H1 (cell line): ENCODE measurements around the gene FXR2. TPM values are rescaled to one million over a fixed set of nuclear protein-coding genes. Genes with fewer than 3 reads are reported as not detected.

ENCODE experiments used
- CTCF ChIA-PET: fragments of 300-600 bp; sonication (Branson Sonifier 250); formaldehyde crosslinking; loops from one replicate; lab custom pipeline; 2021; ENCODE audit not compliant: partially characterized antibody; lab: Charles Lee
- POLR2A ChIA-PET: fragments of 300-600 bp; sonication (Branson Sonifier 250); formaldehyde crosslinking; loops from one replicate; lab custom pipeline; 2021; ENCODE audit warnings: inconsistent platforms; ENCODE audit not compliant: partially characterized antibody; lab: Charles Lee
- DNase-seq, 2 experiments: peaks; one replicate each; pipeline versions ENCODE4 v3.0.0 to v3.0.0-alpha.2; 2010 to 2022; ENCODE audit warnings: low spot score in 2 of 2, low read depth in 1 of 2, mixed read lengths in 1 of 2
- FAIRE-seq: peaks from 2 replicates; lab custom pipeline; 2011; peaks lifted over from hg19 to GRCh38; lab: Jason Lieb, UNC
- H2AFZ ChIP-seq: 2 replicates; pipeline ENCODE4 v1.8.1; 2012; ENCODE audit warnings: low read length, inconsistent platforms
- H2AK5ac ChIP-seq: 2 replicates; pipeline ENCODE4 v1.6.1; 2013; ENCODE audit warnings: low read depth, low read length
- H2BK120ac ChIP-seq: replicated peaks from 2 replicates; pipeline ENCODE3; 2013; ENCODE audit warnings: low read depth, low read length, inconsistent platforms
- H2BK12ac ChIP-seq: 2 replicates; pipeline ENCODE4 v1.6.1; 2013; ENCODE audit warnings: low read depth, low read length
- H2BK15ac ChIP-seq: 2 replicates; pipeline ENCODE4 v1.6.1; 2013; ENCODE audit warnings: low read length
- H2BK20ac ChIP-seq: 2 replicates; pipeline ENCODE4 v1.6.1; 2013; ENCODE audit warnings: low read length
- H2BK5ac ChIP-seq: 2 replicates; pipeline ENCODE4 v1.6.1; 2013; ENCODE audit warnings: low read depth, low read length
- H3K14ac ChIP-seq: 2 replicates; pipeline ENCODE4 v1.6.1; 2013; ENCODE audit warnings: inconsistent platforms; ENCODE audit not compliant: insufficient read length
- H3K18ac ChIP-seq: 2 replicates; pipeline ENCODE4 v1.6.1; 2013; ENCODE audit warnings: low read length; ENCODE audit errors: extremely low read depth
- H3K23ac ChIP-seq: 2 replicates; pipeline ENCODE4 v1.6.1; 2013; ENCODE audit warnings: inconsistent platforms; ENCODE audit not compliant: insufficient read length
- H3K23me2 ChIP-seq: 2 replicates; pipeline ENCODE4 v1.6.1; 2013; ENCODE audit warnings: low read depth, low read length
- H3K27ac ChIP-seq: 2 replicates; pipeline ENCODE4 v1.6.1; 2011; ENCODE audit warnings: low read depth, low read length, inconsistent platforms
- H3K27me3 ChIP-seq, 4 experiments: replicated peaks in 1 of 4; 1 replicate in 1 of 4; 2 replicates in 3 of 4; pipeline versions ENCODE4 v1.6.1 to v1.8.1; 2011 to 2013; ENCODE audit warnings: low read length in 3 of 4, mild to moderate bottlenecking in 3 of 4, inconsistent platforms in 2 of 4, mixed read lengths in 2 of 4, moderate library complexity in 1 of 4; ENCODE audit not compliant: control insufficient read depth in 3 of 4, insufficient read depth in 3 of 4; ENCODE audit errors: extremely low read depth in 1 of 4
- H3K36me3 ChIP-seq, 4 experiments: 2 replicates each; pipeline versions ENCODE4 v1.6.1 to v1.8.1; 2011 to 2013; ENCODE audit warnings: mild to moderate bottlenecking in 4 of 4, low read length in 3 of 4, moderate library complexity in 2 of 4, control low read depth in 1 of 4, inconsistent platforms in 1 of 4; ENCODE audit not compliant: insufficient read depth in 4 of 4, control insufficient read depth in 2 of 4
- H3K4ac ChIP-seq: replicated peaks from 2 replicates; pipeline ENCODE3; 2013; ENCODE audit warnings: low read length, low read depth, mixed read lengths, inconsistent platforms; ENCODE audit not compliant: insufficient read length
- H3K4me1 ChIP-seq, 4 experiments: replicated peaks in 1 of 4; 1 replicate in 1 of 4; 2 replicates in 3 of 4; pipeline versions ENCODE4 v1.6.1 to v1.8.1; 2011 to 2013; ENCODE audit warnings: low read length in 3 of 4, inconsistent platforms in 2 of 4, mixed read lengths in 1 of 4; ENCODE audit not compliant: insufficient read depth in 4 of 4, control insufficient read depth in 3 of 4
- H3K4me2 ChIP-seq, 2 experiments: 2 replicates each; pipeline versions ENCODE4 v1.6.1 to v1.8.1; 2011 to 2013; ENCODE audit warnings: low read depth in 2 of 2, low read length in 2 of 2, control low read depth in 1 of 2, inconsistent platforms in 1 of 2, mild to moderate bottlenecking in 1 of 2; ENCODE audit not compliant: insufficient read depth in 1 of 2
- H3K4me3 ChIP-seq, 4 experiments: fragments of 200-600, 300-600 bp in 1 of 4; sonication (generic), shearing (Covaris generic), sonication (Bioruptor Twin) in 1 of 4; 2 replicates each; pipeline versions ENCODE4 v1.5.1 to v1.8.1; 2011 to 2016; ENCODE audit warnings: low read length in 4 of 4, low read depth in 3 of 4, control low read depth in 2 of 4, inconsistent platforms in 2 of 4, mild to moderate bottlenecking in 2 of 4, mixed read lengths in 1 of 4, moderate library complexity in 1 of 4; ENCODE audit not compliant: insufficient read depth in 2 of 4; ENCODE audit errors: extremely low read depth in 1 of 4
- H3K56ac ChIP-seq: replicated peaks from 2 replicates; pipeline ENCODE3; 2013; ENCODE audit warnings: low read depth, mild to moderate bottlenecking, mixed read lengths, low read length, inconsistent platforms; ENCODE audit not compliant: insufficient read length
- H3K79me1 ChIP-seq: 2 replicates; pipeline ENCODE4 v1.6.1; 2013; ENCODE audit warnings: low read depth, low read length, control low read depth
- H3K79me2 ChIP-seq, 2 experiments: 2 replicates each; pipeline versions ENCODE4 v1.6.1 to v1.8.1; 2012 to 2013; ENCODE audit warnings: low read length in 2 of 2, mild to moderate bottlenecking in 2 of 2, inconsistent platforms in 1 of 2; ENCODE audit not compliant: insufficient read depth in 2 of 2, control insufficient read depth in 1 of 2
- H3K9ac ChIP-seq, 4 experiments: replicated peaks in 1 of 4; 1 replicate in 1 of 4; 2 replicates in 3 of 4; pipeline versions ENCODE4 v1.6.1 to v1.8.1; 2011 to 2013; ENCODE audit warnings: low read depth in 3 of 4, low read length in 3 of 4, control low read depth in 2 of 4, mild to moderate bottlenecking in 2 of 4, moderate library complexity in 2 of 4, inconsistent platforms in 1 of 4; ENCODE audit errors: extremely low read depth in 1 of 4
- H3K9me3 ChIP-seq, 2 experiments: 2 replicates each; pipeline versions ENCODE4 v1.6.1 to v1.8.1; 2012 to 2013; ENCODE audit warnings: mild to moderate bottlenecking in 2 of 2, moderate library complexity in 2 of 2, control low read depth in 1 of 2, inconsistent platforms in 1 of 2, low read depth in 1 of 2, low read length in 1 of 2, mixed read lengths in 1 of 2; ENCODE audit not compliant: insufficient read depth in 2 of 2
- H4K20me1 ChIP-seq, 2 experiments: replicated peaks in 1 of 2; 2 replicates each; pipeline versions ENCODE3 to v1.8.1; 2011 to 2013; ENCODE audit warnings: inconsistent platforms in 2 of 2, low read length in 2 of 2, mild to moderate bottlenecking in 1 of 2; ENCODE audit not compliant: insufficient read depth in 2 of 2, control insufficient read depth in 1 of 2
- H4K5ac ChIP-seq: 2 replicates; pipeline ENCODE4 v1.6.1; 2013; ENCODE audit warnings: low read length, low read depth, mixed read lengths, inconsistent platforms; ENCODE audit not compliant: insufficient read length
- H4K8ac ChIP-seq: 2 replicates; pipeline ENCODE4 v1.8.0; 2013; ENCODE audit warnings: mild to moderate bottlenecking, moderate library complexity, low read length, inconsistent platforms; ENCODE audit not compliant: insufficient read depth; ENCODE audit errors: extremely low read depth
- H4K91ac ChIP-seq: replicated peaks from 2 replicates; pipeline ENCODE3; 2013; ENCODE audit warnings: low read length, mixed read lengths, inconsistent platforms; ENCODE audit not compliant: insufficient read length
- ATF2 ChIP-seq: IDR thresholded peaks from 2 replicates; pipeline ENCODE4 v1.6.1; 2012; ENCODE audit warnings: low read length, inconsistent platforms
- CEBPB ChIP-seq: IDR thresholded peaks from 2 replicates; pipeline ENCODE4 v1.6.1; 2012; ENCODE audit warnings: low read depth, low read length
- CTBP2 ChIP-seq: IDR thresholded peaks from 2 replicates; pipeline ENCODE4 v1.7.0; 2011; ENCODE audit warnings: borderline replicate concordance, mild to moderate bottlenecking, moderate library complexity, mixed read lengths, low read length; ENCODE audit not compliant: insufficient read depth, insufficient read length
- E2F6 ChIP-seq: IDR thresholded peaks from 2 replicates; pipeline ENCODE4 v1.6.1; 2012; ENCODE audit warnings: inconsistent platforms
- MAX ChIP-seq: IDR thresholded peaks from 2 replicates; pipeline ENCODE4 v1.6.1; 2012; ENCODE audit warnings: inconsistent platforms
- NANOG ChIP-seq: IDR thresholded peaks from 2 replicates; pipeline ENCODE4 v1.6.1; 2011; ENCODE audit warnings: low read length, low read depth, mild to moderate bottlenecking, inconsistent platforms; ENCODE audit not compliant: insufficient read depth, poor library complexity, severe bottlenecking
- RAD21 ChIP-seq, 2 experiments: IDR thresholded peaks in 1 of 2; conservative IDR thresholded peaks in 1 of 2; 2 replicates each; pipeline ENCODE4 v1.6.1; 2011; ENCODE audit warnings: low read depth in 2 of 2, low read length in 2 of 2, improper control_type of control experiment in 1 of 2, inconsistent platforms in 1 of 2, mild to moderate bottlenecking in 1 of 2, moderate library complexity in 1 of 2
- WGBS, 2 experiments: shearing (Covaris generic) in 1 of 2; methylation state at CpG; one replicate each; pipeline versions ENCODE4 v1.1.6 to v1.1.7; 2013 to 2015; ENCODE audit warnings: low lambda C conversion rate in 2 of 2, mixed read lengths in 2 of 2, inconsistent platforms in 1 of 2, low coverage in 1 of 2, missing lambda C conversion rate in 1 of 2; ENCODE audit not compliant: insufficient replicate concordance in 2 of 2, insufficient coverage in 1 of 2, insufficient read length in 1 of 2; ENCODE audit errors: extremely low coverage in 1 of 2, missing lambda C conversion rate in 1 of 2; 5-methylcytosine and 5-hydroxymethylcytosine counted together
- polyA plus RNA-seq, 7 experiments: library from polyadenylated mRNA; depleted of rRNA in 3 of 7; stranded (reverse) in 5 of 7; unstranded in 2 of 7; fragments of >200 nt in 5 of 7; fragments of 200-250 nt in 2 of 7; gene quantifications; 1 replicate in 5 of 7; 2 replicates in 1 of 7; 4 replicates in 1 of 7; pipeline versions ENCODE4 v1.2.1 to v1.2.3, GENCODE V29; 2011 to 2013; ENCODE audit warnings: missing spikeins in 2 of 7, mixed read lengths in 2 of 7
- total RNA-seq: library from RNA; stranded (reverse); fragmentation: NEBNext Ultra II Directional; extraction: Animal tissue kit (Norgen Biotek cat#: 25700); gene quantifications from 2 replicates; pipeline ENCODE4 v1.2.1, GENCODE V29; 2021

Gene FXR2
- total and polyA plus RNA-seq, 2 of the 8 experiments (the other 6 are each of a cell fraction or from before 2014, with no cell fraction given) = 26.2 to 44.0 TPM

- POLR2A ChIA-PET = interaction anchor here (0.9 to 37.5 kb wide), 3 partner anchors 27 to 149 kb away, joined by 3 to 1144 read pairs (median 3); partner anchors contain the start of genes CD68, MPDU1, POLR2A and SOX15
- peak in 1 of 2 experiments; percentile 54 for DNase-seq
- TF ChIP-seq MAX (peak; percentile 42; the same call in 1 of the 2 replicates), RAD21 (IDR thresholded peaks at IDR 0.05 in 1 of 2, conservative IDR thresholded peaks at IDR 0.05 in 1 of 2; ENCODE audit: low read depth in 2 of 2, low read length in 2 of 2) (peak in 1 of 2 experiments; percentile 26; a peak in 1 of 4 replicates), ATF2 (no peak), CTBP2 (no peak), E2F6 (no peak), NANOG (no peak), CEBPB (no peak)
These were observed 59.3 kb downstream of the FXR2 start for GRCh38 chr17:7555320-7555948.

More at GRCh38 chr17:7555320-7555948, 59.3 kb downstream of the FXR2 start:
- CTCF ChIA-PET = interaction anchor here (0.5 to 12.7 kb wide), 10 partner anchors 8 to 210 kb away, joined by 3 to 251 read pairs (median 3); partner anchors contain the start of gene SOX15
- H4K20me1 ChIP-seq = peaks cover 0 to 3% of the 10 kb centered on the region in 2 experiments
- no peaks in the 10 kb centered on the region for H3K79me2 ChIP-seq
- no peak for FAIRE-seq
- no peaks in the 10 kb centered on the region for H3K79me1 ChIP-seq
- H3K23ac ChIP-seq = no peak overlapping the region
- H3K18ac ChIP-seq = no peak overlapping the region; the same call in 1 of the 2 replicates
- no peak overlapping the region for H3K4ac ChIP-seq
- H4K8ac ChIP-seq = no peak overlapping the region
- peak overlapping the region in 1 of 4 experiments; percentile 12; a peak in 2 of 7 replicates for H3K9ac ChIP-seq
- peak overlapping the region; percentile 40; the same call in 1 of the 2 replicates for H2BK20ac ChIP-seq
- H4K91ac ChIP-seq = no peak overlapping the region
- WGBS, 2 experiments = 74% methylated on average over 10 of the region's 10 CpGs; no CpG with 5 or more reads in 1 of the 2 experiments
- H4K5ac ChIP-seq = no peak overlapping the region
- no peaks in the 10 kb centered on the region for H3K27me3 ChIP-seq
- no peak overlapping the region for H2AK5ac ChIP-seq
- no peak overlapping the region for H3K14ac ChIP-seq
- H2BK5ac ChIP-seq = no peak overlapping the region
- H3K4me3 ChIP-seq = no peak overlapping the region
- no peak overlapping the region for H3K56ac ChIP-seq
- H3K36me3 ChIP-seq = no peaks in the 10 kb centered on the region
- no peak overlapping the region for H3K27ac ChIP-seq
- H2BK120ac ChIP-seq = no peak overlapping the region
- no peak overlapping the region for H2BK15ac ChIP-seq
- H3K23me2 ChIP-seq = no peaks in the 10 kb centered on the region
- H2AFZ ChIP-seq = peak overlapping the region; percentile 13; the same call in 1 of the 2 replicates
- H3K4me1 ChIP-seq = peaks cover 8 to 34% (median 22%) of the 10 kb centered on the region in 4 experiments
- peak overlapping the region in 1 of 2 experiments; percentile 25; a peak in 1 of 4 replicates for H3K4me2 ChIP-seq
- no peak overlapping the region for H2BK12ac ChIP-seq
- H3K9me3 ChIP-seq = no peaks in the 10 kb centered on the region
